Stimulated activated CD4-positive, alpha-beta T cell treated with anti-CD3 and anti-CD28 coated beads, Interleukin-2, amount 100 ng/mL, for 24 hours (primary cell): ENCODE results near the gene LRRC23.
"Not testable (repeated sequence)": the region's sequence is repeated elsewhere in the genome, so short reads cannot be mapped to it uniquely, and the experiment has no call there.

Experiments used
- DNase-seq, 2 donors: peaks; one replicate each; pipeline ENCODE4 v3.0.0-alpha.2; 2020

The LRRC23 gene, protein sequence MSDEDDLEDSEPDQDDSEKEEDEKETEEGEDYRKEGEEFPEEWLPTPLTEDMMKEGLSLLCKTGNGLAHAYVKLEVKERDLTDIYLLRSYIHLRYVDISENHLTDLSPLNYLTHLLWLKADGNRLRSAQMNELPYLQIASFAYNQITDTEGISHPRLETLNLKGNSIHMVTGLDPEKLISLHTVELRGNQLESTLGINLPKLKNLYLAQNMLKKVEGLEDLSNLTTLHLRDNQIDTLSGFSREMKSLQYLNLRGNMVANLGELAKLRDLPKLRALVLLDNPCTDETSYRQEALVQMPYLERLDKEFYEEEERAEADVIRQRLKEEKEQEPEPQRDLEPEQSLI

DNA sequence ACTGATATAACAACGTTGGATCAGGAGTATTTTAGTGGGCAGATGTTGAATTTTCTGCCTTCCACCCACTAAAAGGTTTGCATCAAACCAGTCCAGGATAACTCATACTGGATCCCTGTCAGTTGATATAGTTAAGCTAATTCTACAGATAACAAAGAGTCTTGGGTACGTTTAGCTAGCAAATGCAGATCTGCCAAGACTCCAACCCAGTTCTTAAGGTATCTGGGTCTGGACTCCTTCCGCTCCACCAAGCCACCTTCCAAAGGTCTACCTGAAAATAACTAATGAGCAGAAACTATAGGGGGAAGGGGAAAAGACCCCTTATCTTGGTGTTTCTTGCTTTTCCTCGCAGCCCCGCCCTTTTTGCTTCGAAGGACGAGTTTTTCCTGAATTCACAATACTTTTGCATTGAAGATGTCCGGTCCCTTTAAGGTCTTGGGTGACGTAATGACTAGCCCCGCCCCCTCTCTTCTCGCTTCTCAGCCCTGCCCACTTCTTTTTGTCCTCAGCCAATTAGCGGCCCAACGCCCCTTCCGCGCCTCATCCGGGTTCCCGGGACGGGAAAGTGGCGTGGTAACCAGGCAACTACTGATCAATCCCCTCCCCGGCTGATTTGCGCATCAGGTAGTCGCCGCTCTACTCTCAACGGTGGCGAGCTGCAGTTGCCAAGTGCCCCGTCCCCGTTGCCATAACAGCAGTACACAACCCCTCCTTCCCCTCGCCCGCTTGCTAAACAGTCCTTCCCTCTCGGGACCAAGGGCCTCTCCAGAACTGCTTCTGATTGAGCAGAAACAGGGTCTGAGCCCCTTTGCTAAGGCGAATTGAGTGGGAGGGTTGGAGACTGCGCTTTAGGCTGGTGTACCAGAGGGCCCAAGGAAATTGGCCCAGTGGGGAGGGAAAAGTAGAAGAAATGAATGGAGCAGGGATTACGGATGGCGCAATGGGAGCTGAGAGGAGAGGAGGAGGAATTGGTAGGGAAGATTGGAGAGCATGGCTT is at the start of gene LRRC23:
Gene LRRC23 (plus strand): TSS at position 543 of the 997 bp plus-strand sequence. CDS start 812 bp downstream, outside the sequence.
- peak; percentile 98 for DNase-seq

DNA sequence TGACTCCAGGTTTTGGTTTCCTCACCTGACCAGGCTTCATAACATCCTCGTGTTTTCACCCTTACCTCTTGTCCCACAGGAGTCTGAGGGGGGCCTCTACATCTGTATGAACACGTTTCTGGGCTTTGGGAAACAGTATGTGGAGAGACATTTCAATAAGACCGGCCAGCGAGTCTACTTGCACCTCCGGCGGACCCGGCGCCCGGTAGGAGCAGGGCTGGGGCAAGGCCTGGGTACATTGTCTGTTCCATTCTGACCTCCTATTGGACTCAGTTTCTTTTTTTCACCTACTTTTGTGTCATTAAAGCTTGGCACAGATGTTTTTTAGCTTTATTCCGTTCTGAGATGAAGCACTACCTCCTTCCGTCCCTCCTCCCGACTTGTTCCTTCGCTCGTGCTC is 49.3 kb upstream of the LRRC23 start:
- no peak for DNase-seq

DNA sequence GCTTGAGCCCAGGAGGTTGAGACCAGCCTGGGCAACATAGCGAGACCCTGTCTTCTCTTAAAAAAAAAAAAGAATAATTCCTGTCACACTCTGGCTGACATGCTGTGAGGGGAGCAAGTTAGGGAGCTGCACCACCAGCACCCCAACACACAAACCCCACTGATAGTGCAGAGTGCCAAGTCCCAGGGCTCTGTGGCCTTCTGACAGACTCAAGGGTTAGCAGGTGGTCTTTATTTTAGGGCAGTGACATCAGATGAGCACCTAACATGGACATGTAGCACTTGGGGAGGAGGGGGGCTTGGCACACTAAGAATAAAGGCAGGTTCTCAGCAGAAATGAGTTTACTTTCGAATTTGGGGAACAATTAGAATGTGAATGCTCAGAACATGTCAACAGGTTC is 45.8 kb upstream of the LRRC23 start:
- no peak for DNase-seq

DNA sequence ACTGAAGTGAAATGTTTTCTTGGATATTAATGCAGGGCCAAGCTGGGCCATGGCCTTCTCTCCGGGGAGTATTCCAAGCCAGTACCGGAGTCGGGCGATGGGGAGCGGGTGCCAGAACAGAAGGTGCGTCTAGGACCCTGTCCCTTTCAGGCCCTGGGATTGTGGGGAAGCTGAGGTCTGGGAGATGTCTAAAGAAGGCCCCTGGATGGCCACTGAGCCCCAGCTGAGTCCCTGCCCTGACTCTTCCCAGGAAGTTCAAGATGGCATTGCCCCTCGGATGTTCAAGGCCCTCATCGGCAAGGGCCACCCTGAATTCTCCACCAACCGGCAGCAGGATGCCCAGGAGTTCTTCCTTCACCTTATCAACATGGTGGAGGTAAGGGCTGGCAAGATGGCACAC is 44.5 kb upstream of the LRRC23 start:
- DNase-seq: no peak

DNA sequence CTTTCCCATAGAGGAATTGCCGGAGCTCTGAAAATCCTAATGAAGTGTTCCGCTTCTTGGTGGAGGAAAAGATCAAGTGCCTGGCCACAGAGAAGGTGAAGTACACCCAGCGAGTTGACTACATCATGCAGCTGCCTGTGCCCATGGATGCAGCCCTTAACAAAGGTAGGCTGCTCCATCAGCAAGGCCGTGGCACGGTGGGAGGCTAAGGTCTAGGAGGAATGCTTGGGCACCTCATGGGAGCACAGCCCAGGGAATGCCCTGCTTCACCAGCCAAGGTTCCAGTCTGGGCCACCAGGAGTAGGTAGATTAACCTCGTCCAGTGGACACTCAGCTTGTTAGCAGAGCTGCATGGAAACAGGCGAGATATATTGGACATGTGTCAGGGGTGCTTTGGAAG is 43.7 kb upstream of the LRRC23 start:
- DNase-seq: no peak

DNA sequence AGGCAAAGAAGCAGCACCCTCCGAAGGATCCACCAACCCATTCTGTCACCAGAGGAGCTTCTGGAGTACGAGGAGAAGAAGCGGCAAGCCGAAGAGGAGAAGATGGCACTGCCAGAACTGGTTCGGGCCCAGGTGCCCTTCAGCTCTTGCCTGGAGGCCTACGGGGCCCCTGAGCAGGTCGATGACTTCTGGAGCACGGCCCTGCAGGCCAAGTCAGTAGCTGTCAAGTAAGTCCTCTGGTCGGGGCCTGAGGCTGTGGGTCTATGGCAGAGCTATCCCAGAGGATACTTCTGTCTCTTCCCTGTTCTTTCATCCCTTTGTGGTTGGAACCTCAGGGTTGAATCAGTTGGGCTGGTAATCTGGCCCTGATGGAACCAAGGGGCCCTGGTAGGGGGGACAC is 43.2 kb upstream of the LRRC23 start:
- DNase-seq: no peak

DNA sequence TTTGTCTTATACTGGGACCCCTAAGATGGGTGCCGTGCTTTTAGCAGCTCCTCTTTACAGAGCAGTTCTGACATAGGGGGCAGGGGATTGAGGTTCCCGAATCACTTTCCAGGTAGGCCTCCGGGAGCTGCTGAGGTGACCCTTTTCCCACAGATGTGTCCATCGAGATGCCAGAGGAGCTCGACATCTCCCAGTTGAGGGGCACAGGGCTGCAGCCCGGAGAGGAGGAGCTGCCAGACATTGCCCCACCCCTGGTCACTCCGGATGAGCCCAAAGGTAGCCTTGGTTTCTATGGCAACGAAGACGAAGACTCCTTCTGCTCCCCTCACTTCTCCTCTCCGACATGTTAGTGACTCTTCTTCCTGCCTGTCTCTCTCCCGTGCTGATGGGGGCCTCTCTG is 41.6 kb upstream of the LRRC23 start:
- no peak for DNase-seq

DNA sequence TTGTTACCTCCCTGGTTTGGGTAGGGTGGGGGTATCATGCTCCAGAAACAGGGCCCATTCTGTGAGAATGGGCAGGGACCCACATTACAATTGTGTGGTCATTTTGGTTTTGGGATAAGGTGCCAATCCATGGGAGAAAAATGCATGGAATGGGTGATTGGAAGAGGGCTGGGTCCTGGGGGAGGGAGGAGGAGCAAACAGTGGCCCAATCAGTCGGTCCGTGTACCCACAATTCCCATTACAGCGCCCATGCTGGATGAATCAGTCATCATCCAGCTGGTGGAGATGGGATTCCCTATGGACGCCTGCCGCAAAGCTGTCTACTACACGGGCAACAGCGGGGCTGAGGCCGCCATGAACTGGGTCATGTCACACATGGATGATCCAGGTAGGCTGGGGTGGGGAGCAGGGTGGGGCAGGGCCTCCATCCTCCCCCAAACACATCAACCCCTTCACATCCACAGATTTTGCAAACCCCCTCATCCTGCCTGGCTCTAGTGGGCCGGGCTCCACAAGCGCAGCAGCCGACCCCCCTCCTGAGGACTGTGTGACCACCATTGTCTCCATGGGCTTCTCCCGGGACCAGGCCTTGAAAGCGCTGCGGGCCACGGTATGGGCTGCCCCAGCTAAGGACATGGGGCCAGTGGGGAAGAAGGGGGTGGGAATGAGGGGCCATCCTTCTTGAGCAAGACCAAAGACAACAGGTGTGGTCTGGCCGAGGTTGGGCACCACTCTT is 40.9 kb upstream of the LRRC23 start:
- DNase-seq: no peak

DNA sequence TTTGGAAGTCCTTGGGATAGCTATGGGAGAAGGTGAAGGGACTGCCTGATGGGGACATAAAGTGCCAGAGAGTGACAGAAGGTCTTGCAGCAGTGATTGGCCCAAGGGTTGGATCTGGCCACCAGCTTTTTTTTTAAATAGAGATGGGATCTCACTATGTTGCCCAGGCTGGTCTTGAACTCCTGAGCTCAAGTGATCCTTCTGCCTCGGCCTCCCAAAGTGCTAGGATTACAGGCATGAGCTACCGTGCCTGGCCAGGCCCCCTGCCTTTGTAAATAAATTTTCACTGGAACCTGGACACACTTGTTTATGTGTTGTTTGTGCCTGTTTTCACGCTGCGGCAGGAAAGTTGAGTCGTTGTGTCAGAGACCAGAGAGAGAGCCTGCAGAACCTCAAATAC is 39.3 kb upstream of the LRRC23 start:
- not testable (repeated sequence) for DNase-seq

DNA sequence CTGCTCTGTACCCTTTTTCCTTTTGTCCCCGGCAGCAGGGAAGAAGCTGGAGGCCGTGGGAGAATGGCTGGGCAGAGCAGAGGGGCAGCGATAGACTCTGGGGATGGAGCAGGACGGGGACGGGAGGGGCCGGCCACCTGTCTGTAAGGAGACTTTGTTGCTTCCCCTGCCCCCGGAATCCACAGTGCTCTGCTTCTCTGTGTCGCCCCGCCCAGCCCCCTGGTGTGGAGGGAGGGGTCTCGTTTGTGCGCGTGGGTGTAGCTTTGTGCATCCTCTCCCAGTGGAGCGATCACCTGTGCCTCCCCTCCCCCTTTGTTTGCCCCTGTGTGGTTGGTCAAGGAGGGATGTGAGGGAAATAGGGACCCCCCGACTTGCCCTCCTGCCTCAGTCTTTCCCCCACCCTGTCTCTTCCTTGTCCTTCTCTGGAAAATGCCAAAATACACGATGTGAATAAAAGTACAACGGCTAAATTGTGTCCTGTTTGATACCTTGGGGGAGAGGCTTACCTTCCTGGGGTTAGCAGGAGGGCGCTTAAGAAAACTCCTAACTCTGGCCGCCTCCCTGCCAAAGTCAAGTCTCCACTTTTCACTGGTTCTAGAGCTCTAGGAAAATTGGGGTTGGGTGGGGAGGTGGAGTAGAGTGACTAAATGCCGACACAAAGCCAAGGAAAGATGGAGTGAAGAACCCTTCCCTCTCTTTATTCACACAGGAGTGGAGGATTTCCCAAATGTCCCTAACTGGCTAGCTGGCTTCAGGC is 38.3 kb upstream of the LRRC23 start:
- no peak for DNase-seq

DNA sequence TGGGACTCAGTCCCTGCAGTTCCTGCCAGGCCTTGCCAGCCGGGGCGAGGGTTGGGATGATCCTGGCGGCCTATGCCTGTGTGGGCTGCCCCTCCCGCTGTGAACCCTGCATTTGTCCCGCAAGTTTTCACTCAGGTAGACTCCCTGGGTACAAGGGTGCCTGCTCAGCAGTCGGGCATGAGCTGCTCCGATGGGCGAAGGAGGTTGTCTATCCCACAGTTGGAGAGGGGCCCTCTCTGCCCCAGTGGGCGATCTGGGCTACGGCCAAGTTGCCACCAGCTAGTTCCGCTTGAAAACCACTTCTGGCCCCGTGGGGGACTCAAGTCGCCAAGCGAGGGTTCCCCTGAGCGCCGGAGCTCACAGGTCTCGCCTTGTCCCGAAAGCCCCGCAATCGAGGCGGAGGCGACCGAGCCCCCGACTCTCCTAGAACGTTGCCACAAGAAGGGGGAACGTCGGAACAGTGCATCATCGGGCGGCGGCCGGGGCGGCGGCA is 37.7 kb upstream of the LRRC23 start:
- DNase-seq: no peak

DNA sequence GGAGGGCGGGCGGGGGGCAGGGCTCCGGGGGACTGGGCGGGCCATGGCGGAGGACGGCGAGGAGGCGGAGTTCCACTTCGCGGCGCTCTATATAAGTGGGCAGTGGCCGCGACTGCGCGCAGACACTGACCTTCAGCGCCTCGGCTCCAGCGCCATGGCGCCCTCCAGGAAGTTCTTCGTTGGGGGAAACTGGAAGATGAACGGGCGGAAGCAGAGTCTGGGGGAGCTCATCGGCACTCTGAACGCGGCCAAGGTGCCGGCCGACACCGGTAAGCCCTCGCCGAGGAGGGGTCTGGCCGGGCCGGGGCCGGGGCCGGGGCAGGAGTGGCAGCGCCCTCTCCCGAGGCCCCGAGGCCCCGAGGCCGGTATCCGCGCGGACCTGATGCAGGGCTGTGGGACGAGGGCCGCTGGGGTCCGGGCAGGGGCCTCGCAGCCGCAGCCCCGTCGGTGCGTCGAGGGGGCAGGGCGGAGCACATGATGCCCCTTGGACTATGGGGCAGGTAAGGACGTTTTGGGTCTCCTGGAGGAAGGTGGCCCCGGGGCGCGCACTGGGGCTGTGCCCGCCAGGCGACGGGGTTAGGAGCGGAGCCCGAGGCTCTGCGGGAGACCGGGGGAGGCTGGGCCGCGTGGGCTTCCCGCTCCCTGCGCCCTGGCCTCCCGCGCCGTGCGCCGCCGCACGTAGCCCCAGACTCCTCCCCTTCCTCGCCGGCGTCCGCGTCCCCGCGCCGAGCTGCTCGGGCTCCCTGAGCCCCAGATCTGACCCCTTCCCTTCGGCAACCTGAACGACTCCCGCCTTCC is 37.0 kb upstream of the LRRC23 start, which contains the start of gene TPI1:
Gene TPI1 (plus strand): TSS at position 119 of the 798 bp plus-strand sequence. CDS start 36 bp downstream, at position 155.
- peak; percentile 80 to 83 for DNase-seq

DNA sequence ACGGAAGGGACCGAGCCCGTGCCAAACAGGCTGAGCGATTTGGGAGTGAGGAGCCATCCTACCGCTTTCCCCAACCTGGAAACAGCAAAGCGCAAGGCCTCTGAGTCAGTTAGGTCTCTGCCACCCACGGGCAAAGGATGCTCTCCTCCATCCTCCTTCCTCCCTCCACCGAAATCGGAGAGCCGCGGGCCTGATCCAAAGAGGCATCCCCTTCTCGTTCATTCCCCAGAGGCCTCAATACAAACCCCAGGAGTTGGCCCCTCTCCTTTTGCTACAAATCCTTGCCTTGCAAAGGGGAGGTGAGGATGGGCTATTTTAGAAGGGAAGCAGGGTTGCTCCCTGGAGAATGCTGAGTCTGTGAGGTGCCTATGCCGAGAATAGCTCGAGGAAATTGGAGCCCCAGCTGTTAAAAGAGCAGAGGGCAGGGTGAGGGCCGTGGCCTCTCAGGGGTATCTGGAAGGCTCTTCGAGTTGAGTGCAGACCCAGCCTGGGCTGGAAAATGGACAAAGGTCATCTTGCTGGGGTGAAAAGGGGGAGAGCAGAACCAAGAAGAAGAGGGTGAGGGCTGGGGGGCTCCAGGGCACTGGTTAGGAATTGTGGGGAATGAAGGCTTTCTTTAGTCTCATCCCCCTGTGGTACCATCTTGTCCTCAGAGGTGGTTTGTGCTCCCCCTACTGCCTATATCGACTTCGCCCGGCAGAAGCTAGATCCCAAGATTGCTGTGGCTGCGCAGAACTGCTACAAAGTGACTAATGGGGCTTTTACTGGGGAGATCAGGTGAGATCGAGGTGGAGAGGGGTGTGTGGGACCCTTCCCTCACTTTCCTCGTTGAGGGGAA is 36.2 kb upstream of the LRRC23 start:
- peak in 1 of 2 donors; percentile 24 for DNase-seq

DNA sequence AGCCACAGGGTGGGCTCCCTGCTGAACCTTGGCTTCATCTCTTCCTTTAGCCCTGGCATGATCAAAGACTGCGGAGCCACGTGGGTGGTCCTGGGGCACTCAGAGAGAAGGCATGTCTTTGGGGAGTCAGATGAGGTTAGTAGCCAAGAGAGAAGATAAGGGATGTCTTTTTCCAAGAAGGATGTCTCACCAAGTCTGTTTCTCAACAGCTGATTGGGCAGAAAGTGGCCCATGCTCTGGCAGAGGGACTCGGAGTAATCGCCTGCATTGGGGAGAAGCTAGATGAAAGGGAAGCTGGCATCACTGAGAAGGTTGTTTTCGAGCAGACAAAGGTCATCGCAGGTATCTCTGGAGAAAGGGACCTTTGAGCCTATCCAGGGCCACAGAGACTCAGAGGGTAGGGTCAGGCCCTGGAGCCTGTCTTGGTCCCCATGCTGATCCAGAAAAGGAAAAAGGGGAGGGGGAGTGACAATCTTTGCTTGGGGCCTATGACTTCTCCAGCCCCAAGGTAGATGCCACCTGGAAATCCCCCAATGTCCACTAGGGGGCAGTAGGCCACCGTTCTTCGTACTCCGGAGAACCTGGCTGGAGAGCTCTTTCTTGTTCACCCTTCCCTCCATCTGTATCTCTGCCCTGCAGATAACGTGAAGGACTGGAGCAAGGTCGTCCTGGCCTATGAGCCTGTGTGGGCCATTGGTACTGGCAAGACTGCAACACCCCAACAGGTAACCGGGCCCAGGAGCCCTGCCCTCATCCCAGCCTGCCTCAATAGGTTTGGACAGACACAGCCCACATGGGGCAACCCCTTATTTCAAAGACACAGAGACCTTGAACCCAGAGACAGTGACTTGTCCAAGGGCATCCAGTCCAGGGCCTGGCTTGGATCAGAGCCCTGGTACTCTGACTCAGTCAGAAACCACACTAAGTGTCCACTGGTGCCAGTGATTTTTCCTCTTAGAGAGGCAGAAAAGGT is 35.3 kb upstream of the LRRC23 start:
- DNase-seq: peak; percentile 84 to 88

DNA sequence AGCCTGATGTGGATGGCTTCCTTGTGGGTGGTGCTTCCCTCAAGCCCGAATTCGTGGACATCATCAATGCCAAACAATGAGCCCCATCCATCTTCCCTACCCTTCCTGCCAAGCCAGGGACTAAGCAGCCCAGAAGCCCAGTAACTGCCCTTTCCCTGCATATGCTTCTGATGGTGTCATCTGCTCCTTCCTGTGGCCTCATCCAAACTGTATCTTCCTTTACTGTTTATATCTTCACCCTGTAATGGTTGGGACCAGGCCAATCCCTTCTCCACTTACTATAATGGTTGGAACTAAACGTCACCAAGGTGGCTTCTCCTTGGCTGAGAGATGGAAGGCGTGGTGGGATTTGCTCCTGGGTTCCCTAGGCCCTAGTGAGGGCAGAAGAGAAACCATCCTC is 34.3 kb upstream of the LRRC23 start:
- DNase-seq: not testable (repeated sequence)

DNA sequence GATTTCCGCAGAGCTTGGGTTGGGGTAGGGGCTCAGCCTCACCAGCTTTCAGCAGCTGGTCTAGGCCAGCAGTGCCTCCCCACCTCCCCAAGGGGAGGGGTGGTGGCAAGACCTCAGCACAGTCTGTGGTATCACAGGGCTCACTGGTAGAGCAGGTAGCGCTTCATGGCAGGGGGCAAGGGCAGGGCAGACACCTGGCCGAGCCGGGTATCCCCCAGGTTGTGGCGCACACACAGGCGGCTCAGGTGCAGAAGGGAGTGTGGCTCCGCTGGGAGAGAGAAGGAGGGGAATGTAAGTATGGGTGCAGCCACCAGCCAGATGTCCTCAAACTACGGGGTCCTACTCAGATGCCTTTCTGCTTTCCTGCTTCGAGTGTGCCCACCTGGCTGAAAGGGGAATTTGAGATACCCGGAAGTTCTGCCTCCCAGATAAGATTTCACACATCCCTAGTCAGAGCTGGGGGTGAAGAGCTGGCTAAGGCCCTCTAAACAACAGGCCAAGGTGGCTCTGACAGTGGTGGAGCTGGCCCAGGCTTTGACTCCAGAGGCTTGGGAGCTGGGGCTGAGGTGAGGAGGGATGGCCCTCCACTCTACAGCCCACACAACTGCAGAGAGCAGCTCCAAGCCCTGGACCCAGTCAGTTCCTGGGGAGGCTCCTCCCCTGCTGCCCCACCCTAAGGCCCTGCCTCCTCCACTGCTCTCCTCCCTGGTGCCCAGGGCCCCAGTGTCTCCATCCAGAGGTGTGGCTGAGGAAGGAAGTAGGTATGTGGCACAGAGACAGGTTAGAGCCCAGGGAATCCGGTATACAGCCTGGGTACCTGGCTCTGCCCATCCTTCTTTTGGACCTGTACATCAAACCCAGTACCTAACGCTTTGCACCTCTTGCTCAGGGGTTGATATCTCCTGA is 33.3 kb upstream of the LRRC23 start:
- DNase-seq: peak; percentile 37 to 66
